Left ventricle myocardium inferior (tissue), 1 donor: Measurements from ENCODE around the gene PLIN4. TPM values are rescaled to one million over a fixed set of nuclear protein-coding genes. Genes with fewer than 3 reads are reported as not detected.
"Not testable (repeated sequence)": the region's sequence is repeated elsewhere in the genome, so short reads cannot be mapped to it uniquely, and the experiment has no call there.

Source experiments
- DNase-seq: peaks from one replicate; pipeline ENCODE4 v3.0.0-alpha.2; 2020
- H3K27ac ChIP-seq: fragments of 200-600 bp; replicated peaks from 2 replicates; pipeline ENCODE4 v1.8.0; 2021
- H3K27me3 ChIP-seq: fragments of 200-600 bp; 2 replicates; pipeline ENCODE4 v1.8.0; 2021; ENCODE audit warnings: low read depth
- H3K36me3 ChIP-seq: fragments of 200-600 bp; 2 replicates; pipeline ENCODE4 v1.8.0; 2021
- H3K4me1 ChIP-seq: fragments of 200-600 bp; 2 replicates; pipeline ENCODE4 v1.8.0; 2021
- H3K4me3 ChIP-seq: fragments of 200-600 bp; 2 replicates; pipeline ENCODE4 v1.8.0; 2021; ENCODE audit warnings: mild to moderate bottlenecking, moderate library complexity
- H3K9me3 ChIP-seq: fragments of 200-600 bp; replicated peaks from 2 replicates; pipeline ENCODE4 v1.8.0; 2021
- intact Hi-C: fragments of 100-400 bp; cut with micrococcal nuclease; formaldehyde crosslinking; loops from one replicate; pipeline ENCODE4 v1.11.0; 2022
- long read RNA-seq: library from polyadenylated mRNA; unstranded; transcript quantifications from one replicate; pipeline ENCODE4 v2.0.0, GENCODE V29; 2021
- total RNA-seq: library from RNA; stranded (reverse); fragmentation: NEBNext Ultra II Directional; extraction: Animal tissue kit (Norgen Biotek cat#: 25700); gene quantifications from one replicate; pipeline ENCODE4 v1.2.1, GENCODE V29; 2021
- TF ChIP-seq, protein P1 (sequence below): fragments of 200-600 bp; IDR thresholded peaks from 2 replicates; pipeline ENCODE4 v1.8.0; 2021; ENCODE audit warnings: antibody characterized with exemption, mild to moderate bottlenecking, borderline replicate concordance
- donor health status: DM: no; HTN: yes; CAD: no; lungs with severe emphysema.

Gene PLIN4, protein sequence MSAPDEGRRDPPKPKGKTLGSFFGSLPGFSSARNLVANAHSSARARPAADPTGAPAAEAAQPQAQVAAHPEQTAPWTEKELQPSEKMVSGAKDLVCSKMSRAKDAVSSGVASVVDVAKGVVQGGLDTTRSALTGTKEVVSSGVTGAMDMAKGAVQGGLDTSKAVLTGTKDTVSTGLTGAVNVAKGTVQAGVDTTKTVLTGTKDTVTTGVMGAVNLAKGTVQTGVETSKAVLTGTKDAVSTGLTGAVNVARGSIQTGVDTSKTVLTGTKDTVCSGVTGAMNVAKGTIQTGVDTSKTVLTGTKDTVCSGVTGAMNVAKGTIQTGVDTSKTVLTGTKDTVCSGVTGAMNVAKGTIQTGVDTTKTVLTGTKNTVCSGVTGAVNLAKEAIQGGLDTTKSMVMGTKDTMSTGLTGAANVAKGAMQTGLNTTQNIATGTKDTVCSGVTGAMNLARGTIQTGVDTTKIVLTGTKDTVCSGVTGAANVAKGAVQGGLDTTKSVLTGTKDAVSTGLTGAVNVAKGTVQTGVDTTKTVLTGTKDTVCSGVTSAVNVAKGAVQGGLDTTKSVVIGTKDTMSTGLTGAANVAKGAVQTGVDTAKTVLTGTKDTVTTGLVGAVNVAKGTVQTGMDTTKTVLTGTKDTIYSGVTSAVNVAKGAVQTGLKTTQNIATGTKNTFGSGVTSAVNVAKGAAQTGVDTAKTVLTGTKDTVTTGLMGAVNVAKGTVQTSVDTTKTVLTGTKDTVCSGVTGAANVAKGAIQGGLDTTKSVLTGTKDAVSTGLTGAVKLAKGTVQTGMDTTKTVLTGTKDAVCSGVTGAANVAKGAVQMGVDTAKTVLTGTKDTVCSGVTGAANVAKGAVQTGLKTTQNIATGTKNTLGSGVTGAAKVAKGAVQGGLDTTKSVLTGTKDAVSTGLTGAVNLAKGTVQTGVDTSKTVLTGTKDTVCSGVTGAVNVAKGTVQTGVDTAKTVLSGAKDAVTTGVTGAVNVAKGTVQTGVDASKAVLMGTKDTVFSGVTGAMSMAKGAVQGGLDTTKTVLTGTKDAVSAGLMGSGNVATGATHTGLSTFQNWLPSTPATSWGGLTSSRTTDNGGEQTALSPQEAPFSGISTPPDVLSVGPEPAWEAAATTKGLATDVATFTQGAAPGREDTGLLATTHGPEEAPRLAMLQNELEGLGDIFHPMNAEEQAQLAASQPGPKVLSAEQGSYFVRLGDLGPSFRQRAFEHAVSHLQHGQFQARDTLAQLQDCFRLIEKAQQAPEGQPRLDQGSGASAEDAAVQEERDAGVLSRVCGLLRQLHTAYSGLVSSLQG (N-terminal part only)
- 162 TPM for total RNA-seq
- long read RNA-seq, partial matches to known transcripts: 464 of 527 reads
- long read RNA-seq, other reads (novel, unspliced or antisense): 63 of 527 reads

- DNase-seq: peak; percentile 85
- H3K9me3 ChIP-seq: no peaks in the 10 kb centered on the region
- peak within 1 kb of the TSS; percentile 96 for H3K27ac ChIP-seq
- H3K36me3 ChIP-seq: peaks cover 18% of the 10 kb centered on the region
- TF ChIP-seq, protein P1, sequence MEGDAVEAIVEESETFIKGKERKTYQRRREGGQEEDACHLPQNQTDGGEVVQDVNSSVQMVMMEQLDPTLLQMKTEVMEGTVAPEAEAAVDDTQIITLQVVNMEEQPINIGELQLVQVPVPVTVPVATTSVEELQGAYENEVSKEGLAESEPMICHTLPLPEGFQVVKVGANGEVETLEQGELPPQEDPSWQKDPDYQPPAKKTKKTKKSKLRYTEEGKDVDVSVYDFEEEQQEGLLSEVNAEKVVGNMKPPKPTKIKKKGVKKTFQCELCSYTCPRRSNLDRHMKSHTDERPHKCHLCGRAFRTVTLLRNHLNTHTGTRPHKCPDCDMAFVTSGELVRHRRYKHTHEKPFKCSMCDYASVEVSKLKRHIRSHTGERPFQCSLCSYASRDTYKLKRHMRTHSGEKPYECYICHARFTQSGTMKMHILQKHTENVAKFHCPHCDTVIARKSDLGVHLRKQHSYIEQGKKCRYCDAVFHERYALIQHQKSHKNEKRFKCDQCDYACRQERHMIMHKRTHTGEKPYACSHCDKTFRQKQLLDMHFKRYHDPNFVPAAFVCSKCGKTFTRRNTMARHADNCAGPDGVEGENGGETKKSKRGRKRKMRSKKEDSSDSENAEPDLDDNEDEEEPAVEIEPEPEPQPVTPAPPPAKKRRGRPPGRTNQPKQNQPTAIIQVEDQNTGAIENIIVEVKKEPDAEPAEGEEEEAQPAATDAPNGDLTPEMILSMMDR: no peak
- peaks cover 28% of the 10 kb centered on the region for H3K27me3 ChIP-seq
- H3K4me1 ChIP-seq: peaks cover 56% of the 10 kb centered on the region
- H3K4me3 ChIP-seq: peak within 1 kb of the TSS; percentile 74
- intact Hi-C loops: no loop called here
Measured at GRCh38 chr19:4518345-4519171, at the start of gene PLIN4. Gene PLIN4, minus strand, starts transcription at chr19:4518486. Its CDS starts 214 bp downstream, at chr19:4518272.

DNA sequence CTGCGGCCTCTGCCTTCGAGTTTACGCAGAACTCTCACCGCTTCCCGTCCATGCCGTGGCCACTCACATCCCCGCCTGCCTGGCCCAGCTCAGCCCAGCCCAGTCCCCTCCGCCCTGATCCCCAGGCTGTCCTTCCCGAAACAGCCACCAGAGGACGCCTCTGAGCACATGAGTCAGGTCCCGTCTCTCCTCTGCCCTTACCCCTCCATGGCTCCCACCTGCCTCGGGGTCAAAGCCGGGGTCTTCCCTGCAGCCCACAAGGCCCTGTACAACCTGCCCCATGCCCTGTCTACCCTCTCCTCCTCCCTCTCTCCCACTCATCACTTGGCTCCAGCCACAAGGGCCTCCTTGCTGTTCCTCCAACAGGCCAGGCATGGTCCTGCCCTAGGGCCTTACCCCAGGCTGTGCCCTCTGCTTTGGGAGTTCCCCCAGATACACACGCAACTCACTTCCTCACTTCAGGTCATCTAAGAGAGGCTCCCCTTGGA is 49.3 kb upstream of the PLIN4 start:
- peak overlapping the region; percentile 67 for H3K27ac ChIP-seq
- peak; percentile 69 for DNase-seq
- TF ChIP-seq, protein P1: peak; percentile 85
- intact Hi-C loops: no loop called here
- no peaks in the 10 kb centered on the region for H3K9me3 ChIP-seq
- H3K27me3 ChIP-seq: no peaks in the 10 kb centered on the region
- peaks cover 19% of the 10 kb centered on the region for H3K4me1 ChIP-seq
- no peaks in the 10 kb centered on the region for H3K36me3 ChIP-seq
- H3K4me3 ChIP-seq: peak overlapping the region; percentile 19

DNA sequence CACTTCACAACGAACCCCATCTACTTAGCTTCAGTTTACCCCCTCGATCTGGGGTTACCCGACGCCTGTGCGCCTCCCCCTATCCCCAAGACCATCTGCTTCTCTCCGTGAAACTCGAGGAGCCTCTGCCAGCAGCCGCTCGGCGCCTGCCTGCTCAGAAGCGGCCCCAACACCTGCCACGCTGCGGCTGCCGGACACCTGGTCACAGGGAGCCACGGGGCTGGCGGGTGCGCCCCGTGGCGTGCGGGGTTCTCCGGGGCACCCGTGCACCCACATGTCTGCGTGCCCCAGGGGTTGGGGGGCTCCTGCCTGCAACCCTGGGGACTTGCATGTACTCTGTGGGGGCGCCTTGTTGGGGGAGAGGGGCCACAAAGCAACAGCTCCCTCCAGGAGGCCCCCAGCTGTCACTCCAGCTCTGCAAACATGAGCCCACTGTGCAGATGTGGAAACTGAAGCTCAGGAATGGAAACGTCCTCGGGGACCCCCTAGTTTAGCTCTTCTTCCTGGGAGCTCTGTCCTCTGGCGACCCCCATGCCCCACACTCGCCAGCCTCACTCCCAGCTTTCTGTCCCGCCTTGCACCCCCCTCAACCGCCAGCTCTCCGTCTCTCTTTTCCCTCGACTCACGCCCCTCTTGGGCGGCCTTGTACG is 48.2 kb upstream of the PLIN4 start:
- DNase-seq: no peak
- Histone ChIP-seq H3K9me3 (no peaks in the 10 kb centered on the region), H3K4me1 (peaks cover 16% of the 10 kb centered on the region), H3K4me3 (no peak overlapping the region), H3K27me3 (no peaks in the 10 kb centered on the region), H3K36me3 (no peaks in the 10 kb centered on the region), H3K27ac (peak overlapping the region; percentile 67)
- intact Hi-C loops: no loop called here
- TF ChIP-seq, protein P1: no peak

DNA sequence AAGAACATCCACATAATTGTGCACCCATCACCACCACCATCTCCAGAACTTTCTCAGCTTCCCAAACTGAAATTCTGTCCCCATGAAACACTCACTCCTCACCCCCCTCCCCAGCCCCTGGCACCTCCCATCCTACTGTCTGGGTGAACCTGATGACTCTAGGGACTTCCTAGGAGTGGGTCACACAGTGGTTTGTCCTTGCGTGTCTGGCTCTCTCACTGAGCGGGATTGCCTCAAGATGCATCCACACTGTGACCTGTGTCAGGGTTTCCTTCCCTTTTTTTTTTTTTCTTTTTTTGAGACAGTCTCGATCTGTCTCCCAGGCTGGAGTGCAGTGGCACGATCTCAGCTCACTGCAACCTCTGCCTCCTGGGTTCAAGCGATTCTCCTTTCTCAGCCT is 45.3 kb upstream of the PLIN4 start:
- H3K27ac ChIP-seq, H3K27me3 ChIP-seq, H3K4me3 ChIP-seq, intact Hi-C loops, H3K9me3 ChIP-seq, DNase-seq, H3K36me3 ChIP-seq: not testable (repeated sequence)
- H3K4me1 ChIP-seq: peaks cover 22% of the 10 kb centered on the region

- H3K4me3 ChIP-seq, intact Hi-C loops, DNase-seq, H3K27me3 ChIP-seq, H3K9me3 ChIP-seq, H3K27ac ChIP-seq, H3K36me3 ChIP-seq: not testable (repeated sequence)
- peaks cover 27% of the 10 kb centered on the region for H3K4me1 ChIP-seq
Measured at GRCh38 chr19:4562085-4562484, 43.8 kb upstream of the PLIN4 start.
